ENCODE results near the gene TIGD4.

The TIGD4 gene

GRCh38 chr4:152820073-152820472, 40.5 kb upstream of the TIGD4 start:
- no peak for TF ChIP-seq SIN3A (IDR thresholded peaks at IDR 0.05; ENCODE audit: borderline replicate concordance, insufficient read depth, low read length)
- no peak for TF ChIP-seq TAF1 (IDR thresholded peaks at IDR 0.05; ENCODE audit: borderline replicate concordance, insufficient read depth, low read length)
- TF ChIP-seq FOXP2 (optimal IDR thresholded peaks at IDR 0.05; ENCODE audit: borderline replicate concordance, extremely low read depth, extremely low read length, insufficient read depth): no peak
- no peak for TF ChIP-seq REST (IDR thresholded peaks at IDR 0.05; ENCODE audit: insufficient read depth in 1 of 2, low read depth in 2 of 2, low read length in 2 of 2)
- TF ChIP-seq POLR2AphosphoS5 (IDR thresholded peaks at IDR 0.05; ENCODE audit: low read depth, low read length): no peak

DNA sequence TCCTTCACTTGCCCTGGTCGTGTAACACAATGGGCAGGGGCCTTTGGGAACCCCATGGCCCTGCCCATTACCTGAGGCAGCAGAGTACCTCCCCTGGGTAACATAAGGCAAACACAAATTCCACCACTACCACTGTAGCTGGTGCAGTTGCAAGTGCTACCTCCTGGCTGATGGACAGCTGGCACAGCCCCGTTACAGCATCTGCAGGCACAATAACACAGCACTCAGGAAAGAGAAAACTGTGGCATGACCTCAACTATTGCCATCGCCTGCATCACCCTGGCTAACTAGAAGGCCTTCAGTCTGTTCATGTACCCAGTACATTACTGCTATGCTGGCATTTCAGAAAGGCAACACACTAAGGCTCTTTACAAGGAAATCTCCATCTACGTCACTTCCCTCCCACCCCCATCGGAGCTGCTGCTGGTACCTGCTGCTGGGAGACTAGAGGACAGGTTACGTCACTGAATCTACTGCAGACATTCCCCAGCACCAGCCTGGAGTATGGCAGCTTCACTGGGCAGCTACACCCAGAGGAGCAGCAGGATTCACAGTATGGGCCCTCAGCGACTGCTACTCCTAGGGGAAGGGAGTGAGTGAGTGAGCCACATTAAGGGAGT, 39.6 kb upstream of the TIGD4 start:
- TF ChIP-seq SIN3A (IDR thresholded peaks at IDR 0.05; ENCODE audit: borderline replicate concordance, insufficient read depth, low read length) (no peak), REST (IDR thresholded peaks at IDR 0.05; ENCODE audit: insufficient read depth in 1 of 2, low read depth in 2 of 2, low read length in 2 of 2) (no peak), POLR2AphosphoS5 (IDR thresholded peaks at IDR 0.05; ENCODE audit: low read depth, low read length) (no peak), FOXP2 (optimal IDR thresholded peaks at IDR 0.05; ENCODE audit: borderline replicate concordance, extremely low read depth, extremely low read length, insufficient read depth) (no peak), TAF1 (IDR thresholded peaks at IDR 0.05; ENCODE audit: borderline replicate concordance, insufficient read depth, low read length) (no peak)

- no peak for TF ChIP-seq FOXP2 (optimal IDR thresholded peaks at IDR 0.05; ENCODE audit: borderline replicate concordance, extremely low read depth, extremely low read length, insufficient read depth)
- TF ChIP-seq SIN3A (IDR thresholded peaks at IDR 0.05; ENCODE audit: borderline replicate concordance, insufficient read depth, low read length): no peak
- no peak for TF ChIP-seq TAF1 (IDR thresholded peaks at IDR 0.05; ENCODE audit: borderline replicate concordance, insufficient read depth, low read length)
- no peak for TF ChIP-seq REST (IDR thresholded peaks at IDR 0.05; ENCODE audit: insufficient read depth in 1 of 2, low read depth in 2 of 2, low read length in 2 of 2)
- no peak for TF ChIP-seq POLR2AphosphoS5 (IDR thresholded peaks at IDR 0.05; ENCODE audit: low read depth, low read length)
Observed at GRCh38 chr4:152817331-152817730, 37.8 kb upstream of the TIGD4 start.

DNA sequence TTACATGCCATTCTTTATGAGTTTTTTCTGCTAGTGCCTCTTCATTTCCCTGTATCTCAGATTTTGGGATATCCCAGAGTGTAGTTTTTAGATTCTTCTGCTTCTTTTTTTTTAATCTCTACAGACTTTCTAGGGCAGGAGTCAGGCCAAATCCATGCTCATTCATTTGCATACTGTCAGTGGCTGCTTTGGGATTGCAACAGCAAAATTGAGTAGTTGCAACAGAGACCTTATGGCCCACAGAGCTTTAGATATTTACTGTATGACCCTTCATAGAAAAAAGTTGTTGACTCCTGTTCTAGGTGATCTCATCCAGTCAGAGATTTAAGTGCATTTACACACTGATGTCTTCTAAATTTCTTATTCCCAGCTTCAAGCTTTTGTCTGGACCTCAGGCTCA, 35.5 kb upstream of the TIGD4 start:
- TF ChIP-seq POLR2AphosphoS5 (IDR thresholded peaks at IDR 0.05; ENCODE audit: low read depth, low read length) (no peak), REST (IDR thresholded peaks at IDR 0.05; ENCODE audit: insufficient read depth in 1 of 2, low read depth in 2 of 2, low read length in 2 of 2) (no peak), SIN3A (IDR thresholded peaks at IDR 0.05; ENCODE audit: borderline replicate concordance, insufficient read depth, low read length) (no peak), FOXP2 (optimal IDR thresholded peaks at IDR 0.05; ENCODE audit: borderline replicate concordance, extremely low read depth, extremely low read length, insufficient read depth) (no peak), TAF1 (IDR thresholded peaks at IDR 0.05; ENCODE audit: borderline replicate concordance, insufficient read depth, low read length) (no peak)
